ENCODE results near the gene EP400.
A peak's percentile ranks its signal among the peaks of the same experiment; 100 is the strongest.

EP400 gene

DNA sequence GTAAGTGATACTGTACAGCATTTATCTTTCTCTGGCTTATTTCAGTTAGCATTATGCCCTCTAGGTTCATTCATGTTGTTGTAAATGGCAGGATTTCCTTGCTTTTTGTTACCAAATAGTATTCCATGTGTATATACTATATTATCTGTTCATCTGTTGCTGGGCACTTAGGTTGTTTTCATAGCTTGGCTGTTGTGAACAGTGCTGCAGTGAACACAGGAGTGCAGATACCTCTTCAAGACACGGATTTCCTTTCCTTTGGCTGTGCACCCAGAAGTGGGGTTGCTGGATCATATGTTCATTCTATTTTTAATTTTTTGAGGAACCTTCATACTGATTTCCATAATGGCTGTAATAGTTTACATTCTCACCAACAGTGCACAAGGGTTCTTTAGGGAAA lies 21.5 kb downstream of the EP400 start:
- H3K9me3 ChIP-seq (ENCODE audit: severe bottlenecking): no peaks in the 10 kb centered on the region
- no peak overlapping the region for H3K4me3 ChIP-seq (ENCODE audit: low read depth, low read length)
- H3K27ac ChIP-seq: no peak overlapping the region
- no peaks in the 10 kb centered on the region for H3K27me3 ChIP-seq (ENCODE audit: insufficient read depth, low read depth, severe bottlenecking)
- TF ChIP-seq, protein P1, sequence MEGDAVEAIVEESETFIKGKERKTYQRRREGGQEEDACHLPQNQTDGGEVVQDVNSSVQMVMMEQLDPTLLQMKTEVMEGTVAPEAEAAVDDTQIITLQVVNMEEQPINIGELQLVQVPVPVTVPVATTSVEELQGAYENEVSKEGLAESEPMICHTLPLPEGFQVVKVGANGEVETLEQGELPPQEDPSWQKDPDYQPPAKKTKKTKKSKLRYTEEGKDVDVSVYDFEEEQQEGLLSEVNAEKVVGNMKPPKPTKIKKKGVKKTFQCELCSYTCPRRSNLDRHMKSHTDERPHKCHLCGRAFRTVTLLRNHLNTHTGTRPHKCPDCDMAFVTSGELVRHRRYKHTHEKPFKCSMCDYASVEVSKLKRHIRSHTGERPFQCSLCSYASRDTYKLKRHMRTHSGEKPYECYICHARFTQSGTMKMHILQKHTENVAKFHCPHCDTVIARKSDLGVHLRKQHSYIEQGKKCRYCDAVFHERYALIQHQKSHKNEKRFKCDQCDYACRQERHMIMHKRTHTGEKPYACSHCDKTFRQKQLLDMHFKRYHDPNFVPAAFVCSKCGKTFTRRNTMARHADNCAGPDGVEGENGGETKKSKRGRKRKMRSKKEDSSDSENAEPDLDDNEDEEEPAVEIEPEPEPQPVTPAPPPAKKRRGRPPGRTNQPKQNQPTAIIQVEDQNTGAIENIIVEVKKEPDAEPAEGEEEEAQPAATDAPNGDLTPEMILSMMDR (IDR thresholded peaks at IDR 0.05; ENCODE audit: low read depth, low read length): no peak
- DNase-seq: no peak
- peaks cover 3% of the 10 kb centered on the region; the same call in 1 of the 2 replicates for H3K36me3 ChIP-seq

DNA sequence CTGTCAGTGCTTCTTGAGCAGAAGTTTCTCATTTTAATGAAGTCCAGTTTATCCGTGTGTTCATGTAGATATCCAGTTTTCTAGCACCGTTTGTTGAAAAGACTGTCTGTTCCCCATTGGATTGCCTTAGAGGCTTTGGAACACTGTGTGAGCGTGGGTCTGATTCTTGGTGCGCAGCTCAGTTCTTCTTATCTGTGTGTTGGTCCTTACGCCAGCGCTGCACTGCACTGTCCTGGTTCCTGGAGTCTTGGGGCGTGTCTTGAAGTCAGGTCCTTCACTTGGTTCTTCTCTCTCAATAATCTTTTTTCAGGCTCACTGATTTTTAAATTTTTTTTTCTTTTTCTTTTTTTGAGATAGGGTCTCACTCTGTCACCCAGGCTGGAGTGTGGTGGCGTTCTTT lies 25.5 kb downstream of the EP400 start:
- TF ChIP-seq, protein P1 (IDR thresholded peaks at IDR 0.05; ENCODE audit: low read depth, low read length): no peak
- Histone ChIP-seq H3K9me3 (ENCODE audit: severe bottlenecking) (no peaks in the 10 kb centered on the region), H3K4me3 (ENCODE audit: low read depth, low read length) (no peak overlapping the region), H3K36me3 (peaks cover 12% of the 10 kb centered on the region), H3K27ac (no peak overlapping the region), H3K27me3 (ENCODE audit: insufficient read depth, low read depth, severe bottlenecking) (no peaks in the 10 kb centered on the region)
- DNase-seq: no peak

DNA sequence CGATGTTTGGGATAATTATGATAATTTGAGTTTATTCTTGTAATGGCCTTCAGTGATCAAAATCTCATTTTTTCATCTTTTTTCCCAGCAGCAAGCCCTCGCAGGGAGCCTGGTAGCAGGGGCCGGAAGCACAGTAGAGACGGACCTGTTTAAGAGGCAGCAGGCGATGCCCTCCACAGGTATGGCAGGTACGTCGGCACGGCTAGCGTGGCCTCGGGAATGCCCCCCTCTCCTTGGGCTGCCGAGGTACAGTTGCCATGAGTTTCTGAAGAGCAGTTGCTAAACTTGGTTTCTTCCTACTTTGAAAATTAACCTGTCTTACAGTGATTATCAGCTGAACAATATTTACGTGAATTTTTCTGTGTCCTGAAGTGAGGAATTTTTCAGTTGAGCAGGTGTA lies 29.9 kb downstream of the EP400 start:
- TF ChIP-seq, protein P1 (IDR thresholded peaks at IDR 0.05; ENCODE audit: low read depth, low read length): no peak
- Histone ChIP-seq H3K4me3 (ENCODE audit: low read depth, low read length) (no peak overlapping the region), H3K27me3 (ENCODE audit: insufficient read depth, low read depth, severe bottlenecking) (no peaks in the 10 kb centered on the region), H3K9me3 (ENCODE audit: severe bottlenecking) (no peaks in the 10 kb centered on the region), H3K36me3 (peaks cover 41% of the 10 kb centered on the region), H3K27ac (no peak overlapping the region)
- no peak for DNase-seq

DNA sequence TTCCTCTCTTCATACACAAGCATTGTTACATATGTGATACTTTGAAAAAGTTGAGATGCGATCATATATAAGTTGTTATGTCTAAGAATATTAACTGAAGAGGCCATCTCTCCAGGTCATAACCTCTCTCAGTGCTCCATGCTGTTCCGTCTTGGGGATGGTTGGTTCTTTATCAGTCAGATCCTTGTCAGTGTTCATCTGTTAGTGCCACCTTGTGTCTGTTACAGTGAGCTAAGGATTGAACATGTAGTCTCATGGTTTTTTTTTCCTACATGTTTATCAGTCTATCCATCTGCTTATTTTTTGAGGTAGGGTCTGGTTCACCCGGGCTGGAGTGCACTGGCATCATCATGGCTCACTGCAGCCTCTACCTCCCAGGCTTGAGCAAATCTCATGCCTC lies 30.5 kb downstream of the EP400 start:
- DNase-seq: no peak
- Histone ChIP-seq H3K27me3 (ENCODE audit: insufficient read depth, low read depth, severe bottlenecking) (no peaks in the 10 kb centered on the region), H3K27ac (no peak overlapping the region), H3K36me3 (peaks cover 45% of the 10 kb centered on the region), H3K9me3 (ENCODE audit: severe bottlenecking) (no peaks in the 10 kb centered on the region), H3K4me3 (ENCODE audit: low read depth, low read length) (no peak overlapping the region)
- TF ChIP-seq, protein P1 (IDR thresholded peaks at IDR 0.05; ENCODE audit: low read depth, low read length): 0 out of 2 replicates have a peak, but pooled peaks have one; percentile 2

DNA sequence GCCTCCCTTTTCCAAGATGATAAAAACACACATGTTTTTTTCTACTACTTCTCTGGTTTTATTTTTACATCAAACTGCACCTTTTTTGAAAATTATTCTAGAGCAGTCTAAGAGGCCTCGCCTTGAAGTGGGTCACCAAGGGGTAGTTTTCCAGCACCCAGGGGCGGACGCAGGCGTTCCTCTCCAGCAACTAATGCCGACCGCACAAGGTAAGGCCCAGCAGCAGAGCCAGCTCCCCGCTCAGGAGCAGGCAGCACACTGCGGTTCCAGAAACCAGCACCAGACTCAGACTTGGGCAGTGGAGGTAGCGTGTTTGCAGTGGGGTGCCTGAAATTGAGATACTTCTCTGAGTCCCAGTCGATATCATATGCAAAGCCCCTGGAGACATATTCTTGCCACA lies 31.6 kb downstream of the EP400 start:
- no peaks in the 10 kb centered on the region for H3K27me3 ChIP-seq (ENCODE audit: insufficient read depth, low read depth, severe bottlenecking)
- peaks cover 56% of the 10 kb centered on the region for H3K36me3 ChIP-seq
- H3K27ac ChIP-seq: no peak overlapping the region
- no peak for DNase-seq
- H3K4me3 ChIP-seq (ENCODE audit: low read depth, low read length): no peak overlapping the region
- TF ChIP-seq, protein P1 (IDR thresholded peaks at IDR 0.05; ENCODE audit: low read depth, low read length): no peak
- no peaks in the 10 kb centered on the region for H3K9me3 ChIP-seq (ENCODE audit: severe bottlenecking)

DNA sequence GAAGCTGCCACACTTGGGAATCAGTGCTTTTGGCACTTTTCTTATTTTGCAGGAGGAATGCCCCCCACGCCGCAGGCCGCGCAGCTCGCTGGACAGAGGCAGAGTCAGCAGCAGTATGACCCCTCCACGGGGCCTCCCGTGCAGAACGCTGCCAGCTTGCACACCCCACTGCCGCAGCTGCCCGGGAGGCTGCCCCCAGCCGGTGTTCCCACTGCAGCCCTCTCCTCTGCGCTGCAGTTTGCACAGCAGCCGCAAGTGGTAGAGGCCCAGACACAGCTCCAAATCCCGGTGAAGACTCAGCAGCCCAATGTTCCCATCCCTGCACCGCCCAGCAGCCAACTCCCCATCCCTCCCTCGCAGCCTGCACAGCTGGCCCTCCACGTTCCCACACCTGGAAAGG lies 32.3 kb downstream of the EP400 start:
- TF ChIP-seq, protein P1 (IDR thresholded peaks at IDR 0.05; ENCODE audit: low read depth, low read length): no peak
- H3K36me3 ChIP-seq: peaks cover 59% of the 10 kb centered on the region

More for the DNA sequence above, 32.3 kb downstream of the EP400 start:
- no peak for DNase-seq
- Histone ChIP-seq H3K4me3 (ENCODE audit: low read depth, low read length) (no peak overlapping the region), H3K27ac (no peak overlapping the region), H3K27me3 (ENCODE audit: insufficient read depth, low read depth, severe bottlenecking) (no peaks in the 10 kb centered on the region), H3K9me3 (ENCODE audit: severe bottlenecking) (no peaks in the 10 kb centered on the region)
